Activated CD8-positive, alpha-beta memory T cell treated with anti-CD3 and anti-CD28 coated beads, Interleukin-2, amount 50 U/mL, for 48 hours (primary cell): Measurements from ENCODE around the gene TMEM221.

Experiments used
- DNase-seq: peaks from one replicate; pipeline ENCODE4 v3.0.0-alpha.2; 2020

TMEM221 gene

GRCh38 chr19:17471410-17472125, 23.1 kb upstream of the TMEM221 start:
- DNase-seq: no peak

- DNase-seq: peak; percentile 93
These were observed 21.8 kb upstream of the TMEM221 start, which contains the start of gene SLC27A1 for GRCh38 chr19:17470068-17470841. Gene SLC27A1 (plus strand): TSS chr19:17470524. CDS start chr19:17470541, 17 bp downstream.

- peak; percentile 90 for DNase-seq
These were observed 21.1 kb upstream of the TMEM221 start for GRCh38 chr19:17469481-17470067.

DNA sequence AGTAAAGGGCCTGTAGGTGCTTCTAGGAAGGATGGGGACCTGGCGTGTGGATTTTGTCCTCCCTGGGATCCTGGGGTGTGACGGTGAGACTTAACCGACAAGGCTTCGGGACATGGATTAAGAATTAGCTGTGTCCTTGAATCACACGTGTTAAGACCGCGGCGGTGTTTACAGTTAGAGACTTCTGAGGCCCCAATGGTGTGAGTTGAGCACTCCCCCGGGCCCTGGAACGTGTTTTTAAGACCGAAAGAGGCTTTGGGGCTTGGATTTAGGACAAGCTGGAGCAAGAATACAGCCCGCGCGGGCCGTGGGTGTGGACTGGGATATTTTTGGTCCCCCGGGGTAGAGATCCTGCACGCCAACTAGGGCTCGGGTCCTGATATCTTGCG, 20.6 kb upstream of the TMEM221 start:
- no peak for DNase-seq

DNA sequence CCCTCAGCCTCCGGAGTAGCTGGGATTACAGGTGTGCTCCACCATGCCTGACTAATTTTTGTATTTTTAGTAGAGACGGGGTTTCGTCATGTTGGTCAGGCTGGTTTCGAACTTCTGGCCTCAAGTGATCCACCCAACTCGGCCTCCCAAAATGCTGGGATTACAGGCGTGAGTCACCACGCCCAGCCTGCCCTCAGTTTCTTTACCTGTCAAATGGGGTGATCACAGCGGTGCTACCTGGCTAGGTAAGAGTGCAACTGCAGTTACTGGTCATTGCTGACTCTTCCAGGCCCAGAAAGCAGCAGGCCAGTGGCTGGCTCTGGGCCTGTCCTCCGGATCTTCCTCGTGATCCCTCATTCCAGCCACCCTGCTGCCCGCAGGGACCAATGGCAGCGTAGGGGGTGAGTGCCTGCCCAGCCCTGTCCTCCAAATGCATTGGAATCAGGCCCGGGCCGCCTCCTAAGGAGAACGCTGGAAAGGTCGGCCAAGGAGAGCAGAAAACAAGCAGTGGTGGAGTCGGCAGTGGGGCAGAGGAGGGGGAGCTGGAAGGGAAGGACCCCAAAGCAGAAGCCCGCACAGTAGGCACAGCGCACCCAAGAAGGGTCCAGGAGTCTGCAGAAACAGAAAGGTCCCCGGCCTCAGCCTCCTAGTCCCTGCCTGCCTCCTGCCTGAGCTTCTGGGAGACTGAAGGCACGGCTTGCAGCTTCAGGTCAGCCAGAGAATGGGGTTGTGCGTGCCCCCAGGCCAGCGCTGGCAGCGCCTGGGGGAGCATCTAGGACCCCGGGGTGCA, 20.0 kb upstream of the TMEM221 start:
- no peak for DNase-seq

DNA sequence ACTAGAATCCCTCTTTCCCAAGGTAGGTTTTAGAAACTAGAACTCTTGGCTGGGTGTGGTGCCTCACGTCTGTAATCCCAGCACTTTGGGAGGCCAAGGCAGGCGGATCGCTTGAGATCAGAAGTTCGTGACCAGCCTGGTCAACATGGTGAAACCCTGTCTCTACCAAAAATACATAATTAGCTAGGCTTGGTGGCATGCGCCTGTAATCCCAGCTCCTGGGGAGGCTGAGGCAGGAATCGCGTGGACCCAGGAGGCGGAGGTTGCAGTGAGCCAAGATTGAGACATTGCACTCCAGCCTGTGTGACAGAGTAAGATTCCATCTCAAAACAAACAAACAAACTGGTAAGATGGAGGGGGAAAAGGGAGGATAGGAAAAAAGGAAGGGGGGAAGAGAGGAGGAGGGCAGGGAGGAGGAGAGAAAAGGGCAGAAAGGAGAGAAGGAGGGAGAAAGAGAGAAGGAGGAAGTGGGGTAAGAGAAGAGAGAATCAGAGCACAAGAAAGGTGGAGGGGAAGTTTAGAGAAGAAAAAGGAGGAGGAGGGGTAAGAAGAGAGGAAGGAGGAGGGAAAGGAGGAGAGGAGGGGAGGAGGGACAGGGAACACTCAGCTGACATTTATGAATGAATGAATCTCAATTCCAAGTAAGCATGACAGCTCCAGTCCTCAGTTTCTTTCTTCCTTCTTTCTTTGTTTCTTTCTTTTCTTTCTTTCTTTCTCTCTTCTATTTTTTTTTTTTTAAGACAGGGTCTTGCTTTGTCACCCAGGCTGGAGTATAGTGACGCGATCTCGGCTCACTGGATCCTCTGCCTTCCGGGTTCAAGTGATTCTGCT, 19.2 kb upstream of the TMEM221 start:
- no peak for DNase-seq

GRCh38 chr19:17466487-17466850, 18.0 kb upstream of the TMEM221 start:
- no peak for DNase-seq

DNA sequence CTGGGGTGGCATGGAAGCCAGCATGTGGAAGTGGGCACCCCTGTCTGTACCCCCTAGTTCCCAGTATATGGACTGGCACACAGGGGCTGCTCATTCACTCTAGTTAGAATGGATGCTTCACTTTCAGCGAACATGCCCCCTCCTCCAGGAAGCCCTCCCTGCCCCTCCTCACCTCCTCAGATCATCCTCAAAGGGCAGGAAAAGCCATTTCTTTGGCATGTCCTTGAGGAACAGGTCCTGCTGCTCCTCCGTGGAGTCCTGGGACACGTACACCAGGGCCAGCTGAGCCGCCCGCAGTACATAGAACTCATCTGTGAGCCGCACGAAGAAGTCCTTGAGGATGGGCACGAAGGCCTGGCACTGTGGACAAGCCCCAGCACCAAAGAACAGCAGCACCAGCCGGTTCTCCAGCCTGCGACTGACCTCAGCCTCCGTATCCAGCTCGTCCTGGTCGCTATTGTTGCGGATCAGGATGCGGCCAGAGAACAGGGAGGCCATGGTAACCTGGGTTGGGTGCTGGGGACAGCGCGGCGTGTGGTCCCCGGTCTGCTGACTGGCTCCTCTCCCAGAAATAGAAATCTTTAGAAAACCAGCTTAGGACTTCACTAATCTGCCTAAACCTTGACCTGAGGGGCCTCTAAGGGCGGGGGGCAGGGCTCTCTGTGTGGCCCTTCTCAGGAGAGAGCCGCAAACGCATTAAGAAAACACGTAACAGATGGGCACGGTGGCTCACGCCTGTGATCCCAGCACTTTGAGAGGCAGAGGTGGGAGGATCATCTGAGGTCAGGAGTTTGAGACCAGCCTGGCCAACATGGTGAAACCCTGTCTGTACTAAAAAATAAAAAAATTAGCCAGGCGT, 12.1 kb upstream of the TMEM221 start, which contains the start of gene NXNL1:
Gene NXNL1, minus strand, starts transcription at position 555 of the 859 bp plus-strand sequence. Its CDS starts 57 bp downstream, at position 498.
- DNase-seq: no peak

- DNase-seq: no peak
These were observed 10.5 kb upstream of the TMEM221 start for GRCh38 chr19:17458970-17459369.

- DNase-seq: no peak
These were observed 9.1 kb upstream of the TMEM221 start for GRCh38 chr19:17457616-17458015.

DNA sequence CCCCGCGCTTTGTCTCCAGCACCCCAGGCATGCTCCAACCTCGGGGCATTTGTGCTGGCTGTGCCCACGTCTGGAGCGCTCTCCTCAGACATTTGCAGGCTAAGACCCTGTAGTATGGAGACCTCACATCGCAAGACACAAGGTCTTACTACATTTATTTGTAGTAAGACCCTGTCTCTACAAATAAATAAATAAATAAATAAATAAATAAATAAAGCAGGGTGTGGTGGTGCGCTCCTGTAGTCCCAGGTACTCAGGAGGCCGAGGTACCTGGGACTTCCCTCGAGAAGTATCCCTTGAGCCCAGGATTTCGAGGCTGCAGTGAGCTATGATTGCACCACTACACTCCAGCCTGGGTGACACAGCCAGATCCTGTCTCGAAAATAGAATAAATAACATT, 7.7 kb upstream of the TMEM221 start:
- no peak for DNase-seq

DNA sequence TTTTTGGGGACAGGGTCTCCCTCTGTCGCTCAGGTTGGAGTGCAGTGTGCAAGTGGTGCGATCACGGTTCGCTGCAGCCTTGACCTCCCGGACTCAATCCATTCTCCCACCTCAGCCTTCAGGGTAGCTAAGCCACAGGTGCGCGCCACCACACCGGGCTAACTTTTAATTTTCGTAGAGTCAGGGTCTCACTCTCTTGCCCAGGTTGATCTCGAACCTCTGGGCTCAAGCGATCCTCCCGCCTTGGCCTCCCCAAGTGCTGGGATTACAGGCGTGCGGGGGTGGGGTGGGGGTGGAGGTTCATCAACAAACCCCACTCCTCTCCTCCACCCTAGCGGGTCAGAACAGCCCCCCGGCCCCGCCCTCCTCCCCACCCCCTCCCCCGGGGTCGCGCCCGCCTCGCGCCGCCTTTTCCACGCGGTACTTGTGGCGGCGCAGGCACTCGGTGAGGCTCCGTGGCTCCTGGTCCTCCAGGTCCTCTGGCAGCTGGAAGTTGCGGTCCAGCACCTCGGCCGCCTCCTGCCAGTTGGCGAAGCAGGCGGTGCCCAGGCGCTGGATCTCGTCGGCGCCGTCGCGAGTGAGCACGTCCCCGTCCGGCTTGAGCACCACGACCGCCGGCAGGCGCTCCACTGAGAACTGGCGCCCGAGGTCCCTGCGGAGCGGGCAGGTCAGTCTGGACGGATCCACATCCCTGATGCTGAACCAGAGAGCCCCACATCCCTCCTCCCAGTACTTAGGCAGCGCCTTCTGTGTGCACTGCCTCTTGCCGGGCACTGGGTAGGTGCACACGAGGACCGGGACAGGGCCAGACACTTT, 7.0 kb upstream of the TMEM221 start:
- DNase-seq: no peak

DNA sequence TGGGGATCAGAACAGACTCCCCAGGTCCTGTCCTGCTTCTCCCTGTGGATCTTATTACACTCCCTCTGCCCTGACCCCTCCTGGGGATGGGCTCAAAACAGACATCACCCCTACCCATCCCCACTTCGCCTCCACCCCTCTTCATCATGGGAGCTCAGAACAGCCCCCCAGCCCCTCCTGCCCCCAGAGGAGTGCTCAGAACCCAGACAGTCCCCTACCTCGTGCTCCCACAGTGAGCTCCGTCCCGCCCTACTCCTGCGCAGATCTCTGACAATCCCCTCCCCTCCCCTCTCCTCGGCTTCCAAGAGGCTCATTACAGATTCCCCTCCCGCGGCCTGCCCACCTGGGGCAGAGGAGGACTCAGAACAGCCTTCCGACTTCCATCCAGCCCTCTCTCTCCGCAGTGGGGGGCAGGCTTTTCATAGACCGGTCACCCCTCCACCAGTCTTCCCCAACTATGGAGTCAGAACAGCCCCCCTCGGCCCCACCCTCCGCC, 6.2 kb upstream of the TMEM221 start:
- DNase-seq: no peak

DNA sequence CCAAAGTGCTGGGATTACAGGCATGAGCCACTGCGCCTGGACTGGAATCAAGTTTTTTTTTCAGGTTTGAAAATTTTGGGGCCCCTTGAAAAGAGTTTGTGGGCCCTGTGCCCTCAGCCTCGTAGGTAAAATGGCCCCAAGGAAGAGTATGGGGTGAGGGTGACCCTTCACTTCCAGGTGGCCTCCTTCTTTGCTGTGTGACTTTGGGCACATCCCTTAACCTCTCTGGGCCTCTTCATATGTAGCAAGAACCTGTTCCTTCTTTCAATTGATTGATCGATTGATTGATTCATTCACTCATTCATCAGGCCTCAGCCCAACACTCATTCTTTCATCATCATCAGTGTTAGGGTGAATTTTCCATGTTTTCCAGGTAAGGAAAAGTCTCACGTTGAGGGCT, 3.4 kb upstream of the TMEM221 start:
- DNase-seq: no peak

- no peak for DNase-seq
These were observed 2.0 kb upstream of the TMEM221 start for GRCh38 chr19:17450264-17451075.

DNA sequence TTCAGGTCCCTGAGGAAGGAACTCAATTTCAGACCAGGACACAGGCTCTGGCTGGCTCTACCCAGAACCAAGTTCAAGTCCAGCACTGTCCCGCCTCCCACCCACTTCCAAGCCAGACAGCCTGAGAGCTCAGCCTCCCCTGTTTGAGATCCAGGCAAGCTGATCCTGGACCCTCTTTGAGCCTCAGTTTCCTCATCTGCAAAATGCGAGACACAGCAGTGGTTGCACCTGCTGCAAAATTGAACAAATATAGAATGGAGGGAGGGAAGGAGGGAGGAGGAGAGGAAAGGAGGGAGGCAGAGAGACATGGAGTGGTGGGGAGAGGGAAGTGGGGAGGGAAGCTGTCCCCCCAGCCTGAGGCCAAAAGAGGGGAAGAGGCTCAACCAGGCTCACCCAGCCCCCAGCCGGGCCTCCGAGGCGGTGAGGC, 751 bp downstream of the TMEM221 start:
- no peak for DNase-seq

GRCh38 chr19:17445526-17446165, 2.8 kb downstream of the TMEM221 start:
- DNase-seq: no peak

GRCh38 chr19:17441241-17442021, 7.0 kb downstream of the TMEM221 start:
- DNase-seq: no peak
